Fibroblast of lung (primary cell): ENCODE measurements around the gene PIK3C3. TPM values are rescaled to one million over a fixed set of nuclear protein-coding genes. Genes with fewer than 3 reads are reported as not detected.

Source experiments
- DNase-seq, 2 donors: peaks; one replicate each; pipeline versions ENCODE4 v3.0.0 to v3.0.0-alpha.2; 2010; ENCODE audit warnings: low read depth in 2 of 2
- H2AFZ ChIP-seq: 2 replicates; pipeline ENCODE4 v1.5.1; 2012; ENCODE audit warnings: low read length, control low read depth, inconsistent platforms
- H3K27ac ChIP-seq: 2 replicates; pipeline ENCODE4 v1.5.1; 2011; ENCODE audit warnings: low read length, control low read depth; ENCODE audit not compliant: insufficient read depth
- H3K27me3 ChIP-seq: 2 replicates; pipeline ENCODE4 v1.5.1; 2011; ENCODE audit warnings: mild to moderate bottlenecking, low read length; ENCODE audit not compliant: control insufficient read depth, insufficient read depth
- H3K36me3 ChIP-seq: 2 replicates; pipeline ENCODE4 v1.5.1; 2011; ENCODE audit warnings: low read length; ENCODE audit not compliant: control insufficient read depth, insufficient read depth
- H3K4me1 ChIP-seq: 2 replicates; pipeline ENCODE4 v1.5.1; 2011; ENCODE audit warnings: low read length; ENCODE audit not compliant: control insufficient read depth, insufficient read depth; ENCODE audit errors: extremely low read depth
- H3K4me2 ChIP-seq: 2 replicates; pipeline ENCODE4 v1.5.1; 2011; ENCODE audit warnings: low read length, control low read depth; ENCODE audit not compliant: insufficient read depth; ENCODE audit errors: extremely low read depth
- H3K4me3 ChIP-seq, 4 experiments: fragments of 200-600 bp in 1 of 4; sonication (generic) in 1 of 4; replicated peaks in 1 of 4; 2 replicates each; pipeline ENCODE4 v1.5.1; 2011 to 2016; ENCODE audit warnings: low read length in 4 of 4, low read depth in 3 of 4, mild to moderate bottlenecking in 3 of 4, control low read depth in 2 of 4, inconsistent platforms in 1 of 4, mixed read lengths in 1 of 4; ENCODE audit not compliant: insufficient read depth in 1 of 4; ENCODE audit errors: control extremely low read depth in 1 of 4
- H3K79me2 ChIP-seq: 2 replicates; pipeline ENCODE4 v1.5.1; 2012; ENCODE audit warnings: mild to moderate bottlenecking, low read length, inconsistent platforms; ENCODE audit not compliant: control insufficient read depth, insufficient read depth
- H3K9ac ChIP-seq: 2 replicates; pipeline ENCODE4 v1.5.1; 2011; ENCODE audit warnings: mild to moderate bottlenecking, low read length, control low read depth; ENCODE audit not compliant: insufficient read depth
- H3K9me3 ChIP-seq: 2 replicates; pipeline ENCODE4 v1.5.1; 2012; ENCODE audit warnings: low read depth, low read length; ENCODE audit not compliant: control insufficient read depth, insufficient read depth
- H4K20me1 ChIP-seq: 2 replicates; pipeline ENCODE4 v1.5.1; 2011; ENCODE audit warnings: low read length; ENCODE audit not compliant: control insufficient read depth, insufficient read depth; ENCODE audit errors: extremely low read depth
- CTCF ChIP-seq, 2 donors: IDR thresholded peaks in 1 of 2; conservative IDR thresholded peaks in 1 of 2; 1 replicate in 1 of 2; 2 replicates in 1 of 2; pipeline ENCODE4 v1.5.1; 2011 to 2012; ENCODE audit warnings: low read length in 2 of 2, control low read depth in 1 of 2, inconsistent platforms in 1 of 2, low read depth in 1 of 2, mild to moderate bottlenecking in 1 of 2
- EZH2 ChIP-seq: IDR thresholded peaks from 2 replicates; pipeline ENCODE4 v1.5.1; 2012; ENCODE audit warnings: low read length, control low read depth, mild to moderate bottlenecking; ENCODE audit errors: missing control alignments
- polyA plus RNA-seq, 2 donors: library from polyadenylated mRNA; depleted of rRNA in 1 of 2; stranded (reverse) in 1 of 2; unstranded in 1 of 2; fragments of >200 nt; gene quantifications; 2 replicates each; pipeline ENCODE4 v1.2.1, GENCODE V29; 2011 to 2012; ENCODE audit warnings: missing spikeins in 1 of 2
- total RNA-seq: library from RNA; depleted of rRNA; stranded (reverse); fragments of >200 nt; gene quantifications from 2 replicates; pipeline ENCODE4 v1.2.1, GENCODE V29; 2014

Gene PIK3C3
- total and polyA plus RNA-seq, 2 donors (not counting 1 experiment from before 2014, with no cell fraction given) = 28.9 to 58.6 TPM

DNA sequence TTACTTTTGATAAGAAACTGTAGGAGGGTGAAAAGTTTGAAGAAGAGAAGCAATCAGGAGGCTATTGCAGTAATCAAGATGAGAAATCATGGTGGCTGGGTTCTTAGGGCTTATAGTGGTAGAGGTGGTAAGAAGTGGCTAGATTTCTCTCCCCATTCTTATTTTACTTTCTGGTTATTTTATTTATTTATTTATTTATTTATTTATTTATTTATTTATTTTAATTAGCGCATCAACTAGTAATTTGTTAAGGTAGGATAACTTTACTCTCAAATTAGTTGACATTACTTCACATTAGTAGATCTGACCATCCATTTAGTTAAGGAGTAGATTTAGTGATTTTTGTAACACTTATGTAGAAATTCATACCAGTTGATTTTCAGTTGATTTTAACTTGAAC lies 77.4 kb downstream of the PIK3C3 start:
- H3K27me3 ChIP-seq = no peaks in the 10 kb centered on the region
- no peaks in the 10 kb centered on the region for H4K20me1 ChIP-seq
- no peak overlapping the region for H3K9ac ChIP-seq
- no peak overlapping the region for H3K4me3 ChIP-seq
- H3K36me3 ChIP-seq = peaks cover 2% of the 10 kb centered on the region
- H3K27ac ChIP-seq = no peak overlapping the region
- no peaks in the 10 kb centered on the region for H3K4me1 ChIP-seq
- H3K9me3 ChIP-seq = no peaks in the 10 kb centered on the region
- no peaks in the 10 kb centered on the region for H3K79me2 ChIP-seq
- H3K4me2 ChIP-seq = no peak overlapping the region
- DNase-seq = no peak
- no peak overlapping the region for H2AFZ ChIP-seq
- TF ChIP-seq EZH2 (no peak), CTCF (conservative IDR thresholded peaks at IDR 0.05 in 1 of 2, IDR thresholded peaks at IDR 0.05 in 1 of 2; ENCODE audit: low read depth in 1 of 2, low read length in 2 of 2) (no peak)

DNA sequence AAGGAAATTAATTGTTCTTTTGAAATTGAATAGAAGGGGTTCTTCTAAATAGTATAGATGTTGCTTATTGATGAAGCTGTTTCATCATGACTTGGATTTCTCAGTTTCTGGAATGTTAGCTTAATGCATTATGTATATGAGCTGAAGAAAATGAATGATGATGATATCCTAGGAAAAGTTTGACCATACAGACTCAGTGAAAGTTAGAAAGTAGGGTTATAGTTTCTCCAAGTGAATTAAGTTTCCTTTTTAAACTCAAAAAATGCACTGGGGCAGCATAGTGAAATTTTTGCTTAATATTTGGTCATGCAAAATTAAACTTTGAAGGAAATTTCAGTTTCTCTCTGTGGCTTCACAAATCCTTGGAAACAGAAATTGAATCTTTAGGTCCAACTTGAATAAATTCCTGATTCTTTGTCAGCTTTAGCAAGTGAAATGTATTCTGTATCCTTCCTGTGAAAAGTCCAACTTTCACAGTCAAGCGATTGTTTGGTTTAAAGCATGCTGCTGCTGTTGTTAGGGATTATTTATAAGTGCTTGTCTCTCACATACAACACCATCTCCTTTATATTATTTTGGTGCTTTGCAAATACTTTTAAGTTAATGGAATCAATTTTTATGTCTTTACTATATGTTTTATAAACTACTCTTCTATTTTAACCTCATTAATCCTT lies 78.2 kb downstream of the PIK3C3 start:
- no peaks in the 10 kb centered on the region for H3K27me3 ChIP-seq
- no peaks in the 10 kb centered on the region for H3K9me3 ChIP-seq
- peaks cover 2% of the 10 kb centered on the region for H3K36me3 ChIP-seq
- H3K27ac ChIP-seq = no peak overlapping the region
- H3K9ac ChIP-seq = no peak overlapping the region
- no peak for DNase-seq
- no peaks in the 10 kb centered on the region for H3K79me2 ChIP-seq
- no peaks in the 10 kb centered on the region for H3K4me1 ChIP-seq
- no peaks in the 10 kb centered on the region for H4K20me1 ChIP-seq
- no peak overlapping the region for H3K4me3 ChIP-seq
- H2AFZ ChIP-seq = no peak overlapping the region
- H3K4me2 ChIP-seq = no peak overlapping the region
- TF ChIP-seq CTCF (conservative IDR thresholded peaks at IDR 0.05 in 1 of 2, IDR thresholded peaks at IDR 0.05 in 1 of 2; ENCODE audit: low read depth in 1 of 2, low read length in 2 of 2) (no peak), EZH2 (no peak)

DNA sequence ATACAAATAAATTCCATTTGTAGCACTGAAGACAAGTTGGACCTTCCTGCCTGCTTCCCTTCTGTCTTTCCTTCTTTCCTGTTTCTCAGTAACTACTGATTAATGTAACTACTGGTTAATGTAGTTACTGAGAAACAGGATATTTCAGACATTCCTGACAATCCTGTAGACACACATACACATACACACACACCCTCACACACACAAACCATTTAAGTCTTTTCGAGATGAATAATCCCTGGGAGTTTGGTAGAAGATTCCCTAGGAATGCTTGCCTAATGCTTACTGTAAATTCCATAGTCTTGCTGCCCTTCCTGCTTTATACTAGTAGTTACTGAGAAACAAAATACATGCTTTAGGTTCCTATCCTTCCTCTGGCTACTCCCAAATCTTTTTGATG lies 83.9 kb downstream of the PIK3C3 start:
- peak; percentile 59 to 98 for DNase-seq
- H3K36me3 ChIP-seq = peaks cover 4% of the 10 kb centered on the region
- no peak overlapping the region for H3K4me2 ChIP-seq
- H3K27ac ChIP-seq = peak overlapping the region; percentile 17
- H3K79me2 ChIP-seq = no peaks in the 10 kb centered on the region
- H4K20me1 ChIP-seq = no peaks in the 10 kb centered on the region
- H3K9ac ChIP-seq = no peak overlapping the region
- peaks cover 4% of the 10 kb centered on the region for H3K4me1 ChIP-seq
- no peak for TF ChIP-seq CTCF (conservative IDR thresholded peaks at IDR 0.05 in 1 of 2, IDR thresholded peaks at IDR 0.05 in 1 of 2; ENCODE audit: low read depth in 1 of 2, low read length in 2 of 2)
- TF ChIP-seq EZH2 = no peak
- H3K9me3 ChIP-seq = no peaks in the 10 kb centered on the region
- no peak overlapping the region for H3K4me3 ChIP-seq
- no peak overlapping the region for H2AFZ ChIP-seq
- no peaks in the 10 kb centered on the region for H3K27me3 ChIP-seq
